Body of pancreas (tissue), 4 donors: ENCODE data around the gene HERC4.

Experiments
- CTCF ChIP-seq, 7 experiments: fragments of 450-650 bp in 4 of 7; fragments of 200-600 bp in 3 of 7; sonication (generic) in 3 of 7; IDR thresholded peaks; one replicate each; pipeline ENCODE4 v1.5.1; 2016 to 2019; ENCODE audit warnings: antibody characterized with exemption in 7 of 7
- POLR2A ChIP-seq, 3 donors: fragments of 450-650 bp; IDR thresholded peaks; one replicate each; pipeline ENCODE4 v1.6.1; 2016; ENCODE audit warnings: antibody characterized with exemption in 3 of 3, mild to moderate bottlenecking in 2 of 3

DNA sequence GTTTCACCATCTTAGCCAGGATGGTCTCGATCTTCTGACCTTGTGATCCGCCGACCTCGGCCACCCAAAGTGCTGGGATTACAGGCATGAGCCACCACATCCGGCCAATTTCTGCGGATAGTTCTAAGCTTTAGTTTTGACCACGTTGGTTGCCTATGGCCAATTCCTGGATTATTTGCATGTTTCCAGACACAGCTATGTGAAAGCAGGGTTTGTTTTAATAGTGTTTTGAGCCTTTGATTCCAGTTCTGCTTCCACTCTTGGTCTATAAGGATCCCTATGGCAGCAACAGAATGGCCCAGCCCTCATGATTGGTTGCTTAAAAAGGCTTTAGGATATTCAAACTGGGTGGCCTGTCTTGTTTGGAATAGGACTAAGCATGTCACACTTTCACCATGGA, 171.5 kb downstream of the HERC4 start:
- TF ChIP-seq CTCF (IDR thresholded peaks at IDR 0.05), result no peak
- TF ChIP-seq POLR2A (IDR thresholded peaks at IDR 0.05), result no peak
